WI38 (cell line): ENCODE results near the gene MDC1.
"Not testable (repeated sequence)": the region's sequence is repeated elsewhere in the genome, so short reads cannot be mapped to it uniquely, and the experiment has no call there.

Experiments used
- H3K4me3 ChIP-seq: 2 replicates; pipeline ENCODE4 v1.5.1; 2011; ENCODE audit warnings: low read depth, mild to moderate bottlenecking, control low read depth, low read length
- TF ChIP-seq, protein P1 (sequence below): IDR thresholded peaks from 2 replicates; pipeline ENCODE4 v1.5.1; 2012; ENCODE audit warnings: low read depth, mild to moderate bottlenecking, control low read depth, low read length

Gene MDC1

DNA sequence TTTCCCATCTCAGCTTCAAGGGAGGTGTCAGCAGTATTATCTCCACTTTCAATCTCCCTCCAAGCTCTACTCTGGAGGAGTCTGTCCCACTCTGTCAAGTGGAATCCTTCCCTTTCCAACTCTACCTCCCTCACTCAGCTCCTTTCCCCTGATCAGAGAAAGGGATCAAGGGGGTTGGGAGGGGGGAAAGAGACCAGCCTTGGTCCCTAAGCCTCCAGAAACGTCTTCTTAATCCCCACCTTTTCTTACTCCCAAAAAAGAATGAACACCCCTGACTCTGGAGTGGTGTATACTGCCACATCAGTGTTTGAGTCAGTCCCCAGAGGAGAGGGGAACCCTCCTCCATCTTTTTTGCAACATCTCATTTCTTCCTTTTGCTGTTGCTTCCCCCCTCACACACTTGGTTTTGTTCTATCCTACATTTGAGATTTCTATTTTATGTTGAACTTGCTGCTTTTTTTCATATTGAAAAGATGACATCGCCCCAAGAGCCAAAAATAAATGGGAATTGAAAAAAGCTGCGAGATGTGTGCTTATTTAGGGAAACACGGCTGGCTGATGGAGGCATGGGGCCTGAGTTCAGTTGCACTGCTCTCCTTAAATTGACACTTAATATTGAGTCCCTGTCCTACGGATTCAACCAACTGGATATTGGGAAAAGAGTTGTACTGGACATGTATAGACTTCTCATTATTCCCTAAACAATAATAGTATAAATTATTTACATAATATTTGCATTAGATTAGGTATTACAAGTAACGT lies 8.0 kb upstream of the MDC1 start:
- TF ChIP-seq, protein P1, sequence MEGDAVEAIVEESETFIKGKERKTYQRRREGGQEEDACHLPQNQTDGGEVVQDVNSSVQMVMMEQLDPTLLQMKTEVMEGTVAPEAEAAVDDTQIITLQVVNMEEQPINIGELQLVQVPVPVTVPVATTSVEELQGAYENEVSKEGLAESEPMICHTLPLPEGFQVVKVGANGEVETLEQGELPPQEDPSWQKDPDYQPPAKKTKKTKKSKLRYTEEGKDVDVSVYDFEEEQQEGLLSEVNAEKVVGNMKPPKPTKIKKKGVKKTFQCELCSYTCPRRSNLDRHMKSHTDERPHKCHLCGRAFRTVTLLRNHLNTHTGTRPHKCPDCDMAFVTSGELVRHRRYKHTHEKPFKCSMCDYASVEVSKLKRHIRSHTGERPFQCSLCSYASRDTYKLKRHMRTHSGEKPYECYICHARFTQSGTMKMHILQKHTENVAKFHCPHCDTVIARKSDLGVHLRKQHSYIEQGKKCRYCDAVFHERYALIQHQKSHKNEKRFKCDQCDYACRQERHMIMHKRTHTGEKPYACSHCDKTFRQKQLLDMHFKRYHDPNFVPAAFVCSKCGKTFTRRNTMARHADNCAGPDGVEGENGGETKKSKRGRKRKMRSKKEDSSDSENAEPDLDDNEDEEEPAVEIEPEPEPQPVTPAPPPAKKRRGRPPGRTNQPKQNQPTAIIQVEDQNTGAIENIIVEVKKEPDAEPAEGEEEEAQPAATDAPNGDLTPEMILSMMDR = no peak

DNA sequence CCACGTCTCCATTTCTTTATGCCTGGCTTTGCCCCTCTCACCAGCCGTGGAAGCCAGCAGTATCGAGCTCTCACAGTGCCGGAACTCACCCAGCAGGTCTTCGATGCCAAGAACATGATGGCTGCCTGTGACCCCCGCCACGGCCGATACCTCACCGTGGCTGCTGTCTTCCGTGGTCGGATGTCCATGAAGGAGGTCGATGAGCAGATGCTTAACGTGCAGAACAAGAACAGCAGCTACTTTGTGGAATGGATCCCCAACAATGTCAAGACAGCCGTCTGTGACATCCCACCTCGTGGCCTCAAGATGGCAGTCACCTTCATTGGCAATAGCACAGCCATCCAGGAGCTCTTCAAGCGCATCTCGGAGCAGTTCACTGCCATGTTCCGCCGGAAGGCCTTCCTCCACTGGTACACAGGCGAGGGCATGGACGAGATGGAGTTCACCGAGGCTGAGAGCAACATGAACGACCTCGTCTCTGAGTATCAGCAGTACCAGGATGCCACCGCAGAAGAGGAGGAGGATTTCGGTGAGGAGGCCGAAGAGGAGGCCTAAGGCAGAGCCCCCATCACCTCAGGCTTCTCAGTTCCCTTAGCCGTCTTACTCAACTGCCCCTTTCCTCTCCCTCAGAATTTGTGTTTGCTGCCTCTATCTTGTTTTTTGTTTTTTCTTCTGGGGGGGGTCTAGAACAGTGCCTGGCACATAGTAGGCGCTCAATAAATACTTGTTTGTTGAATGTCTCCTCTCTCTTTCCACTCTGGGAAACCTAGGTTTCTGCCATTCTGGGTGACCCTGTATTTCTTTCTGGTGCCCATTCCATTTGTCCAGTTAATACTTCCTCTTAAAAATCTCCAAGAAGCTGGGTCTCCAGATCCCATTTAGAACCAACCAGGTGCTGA lies 7.0 kb upstream of the MDC1 start:
- H3K4me3 ChIP-seq = not testable (repeated sequence)

More for the DNA sequence above, 8.0 kb upstream of the MDC1 start:
- H3K4me3 ChIP-seq = no peak overlapping the region

DNA sequence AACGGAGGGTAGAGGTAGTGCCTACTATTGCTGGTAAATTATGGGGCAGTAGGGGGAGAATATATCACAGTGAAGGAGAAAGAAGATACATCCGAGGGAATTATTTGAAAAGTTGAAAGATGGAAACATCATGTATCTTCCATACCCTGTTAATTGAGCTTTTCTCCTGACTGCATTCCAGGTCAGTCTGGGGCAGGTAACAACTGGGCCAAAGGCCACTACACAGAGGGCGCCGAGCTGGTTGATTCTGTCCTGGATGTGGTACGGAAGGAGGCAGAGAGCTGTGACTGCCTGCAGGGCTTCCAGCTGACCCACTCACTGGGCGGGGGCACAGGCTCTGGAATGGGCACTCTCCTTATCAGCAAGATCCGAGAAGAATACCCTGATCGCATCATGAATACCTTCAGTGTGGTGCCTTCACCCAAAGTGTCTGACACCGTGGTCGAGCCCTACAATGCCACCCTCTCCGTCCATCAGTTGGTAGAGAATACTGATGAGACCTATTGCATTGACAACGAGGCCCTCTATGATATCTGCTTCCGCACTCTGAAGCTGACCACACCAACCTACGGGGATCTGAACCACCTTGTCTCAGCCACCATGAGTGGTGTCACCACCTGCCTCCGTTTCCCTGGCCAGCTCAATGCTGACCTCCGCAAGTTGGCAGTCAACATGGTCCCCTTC lies 6.2 kb upstream of the MDC1 start:
- peak overlapping the region; percentile 92 for H3K4me3 ChIP-seq

DNA sequence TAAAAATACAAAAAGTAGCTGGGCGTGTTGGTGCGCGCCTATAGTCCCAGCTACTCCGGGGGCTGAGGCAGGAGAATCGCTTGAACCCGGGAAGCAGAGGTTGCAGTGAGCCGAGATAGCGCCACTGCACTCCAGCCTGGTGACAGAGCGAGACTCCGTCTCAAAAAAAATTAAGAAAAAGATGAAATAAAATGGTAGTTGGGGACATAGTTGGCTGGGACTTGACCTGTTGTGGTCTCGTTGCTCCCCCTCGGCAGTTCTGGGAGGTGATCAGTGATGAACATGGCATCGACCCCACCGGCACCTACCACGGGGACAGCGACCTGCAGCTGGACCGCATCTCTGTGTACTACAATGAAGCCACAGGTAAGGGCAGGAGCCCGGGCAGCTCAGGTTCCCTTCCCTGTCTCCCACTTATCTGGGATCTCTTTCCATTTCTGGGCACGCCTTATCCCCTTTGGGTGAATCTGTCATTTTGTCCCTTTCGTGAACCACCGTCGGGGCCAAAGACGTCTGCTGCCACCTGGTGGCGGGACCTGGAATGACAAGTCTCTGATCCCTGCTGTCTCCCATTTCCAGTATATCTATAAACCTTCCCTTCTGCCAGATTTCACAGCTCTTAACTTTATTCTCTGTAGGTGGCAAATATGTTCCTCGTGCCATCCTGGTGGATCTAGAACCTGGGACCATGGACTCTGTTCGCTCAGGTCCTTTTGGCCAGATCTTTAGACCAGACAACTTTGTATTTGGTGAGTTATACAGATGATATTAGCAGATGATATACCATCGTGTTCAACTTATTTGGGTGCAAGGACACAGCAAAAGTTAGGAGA lies 5.4 kb upstream of the MDC1 start:
- H3K4me3 ChIP-seq = peak overlapping the region; percentile 92
- TF ChIP-seq, protein P1 = peak; percentile 81

DNA sequence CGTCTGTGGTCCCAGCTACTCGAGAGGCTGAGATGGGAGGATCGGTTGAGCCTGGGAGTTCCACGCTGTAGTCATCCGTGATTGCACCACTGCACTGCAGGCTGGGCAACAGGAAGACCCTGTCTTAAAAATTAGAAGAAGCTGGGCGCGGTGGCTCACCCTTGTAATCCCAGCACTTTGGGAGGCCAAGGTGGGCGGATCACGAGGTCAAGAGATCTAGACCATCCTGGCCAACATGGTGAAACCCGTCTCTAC lies 4.9 kb upstream of the MDC1 start:
- peak overlapping the region; percentile 92 for H3K4me3 ChIP-seq

DNA sequence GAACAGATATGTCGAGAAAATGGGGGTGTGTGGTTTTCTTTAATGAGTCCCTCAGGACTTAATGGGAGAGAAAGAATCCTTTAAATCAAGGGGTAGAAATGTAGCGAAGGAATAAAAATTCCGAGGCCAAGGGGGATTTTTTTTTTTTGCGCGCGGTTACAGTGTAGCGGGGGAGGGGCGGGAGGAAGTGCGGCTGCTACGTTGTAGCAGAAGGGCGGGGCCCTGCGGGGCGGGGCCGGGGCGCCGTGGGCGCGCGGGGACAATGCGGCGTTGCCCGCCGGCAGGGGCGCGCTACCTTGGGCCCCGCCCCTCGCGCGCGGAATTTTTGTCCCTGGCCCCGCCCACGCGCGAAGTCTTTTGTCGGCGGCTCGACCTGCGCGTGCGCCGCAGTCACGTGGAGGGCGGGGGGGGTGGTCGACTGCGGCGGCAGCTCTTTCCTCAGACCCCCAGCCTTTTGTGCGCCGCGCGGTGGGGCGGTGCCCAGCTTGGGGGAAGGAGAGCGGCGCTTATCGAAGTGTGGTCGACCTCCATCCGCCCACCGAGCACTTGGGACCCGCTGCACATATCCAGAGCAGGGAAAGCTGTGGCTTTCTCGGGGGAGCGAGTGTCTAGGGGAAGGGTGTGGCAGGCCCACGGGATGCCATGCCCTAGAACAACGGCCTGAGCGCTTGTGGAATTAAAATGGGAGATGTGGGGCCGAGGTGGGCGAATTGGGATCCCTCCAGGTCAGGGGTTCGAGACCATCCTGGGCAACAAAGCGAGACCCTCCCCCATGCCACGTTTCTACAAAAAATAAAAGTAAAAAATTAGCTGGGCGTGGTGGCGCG lies 4.3 kb upstream of the MDC1 start:
- TF ChIP-seq, protein P1 = no peak
- H3K4me3 ChIP-seq = peak overlapping the region; percentile 95

DNA sequence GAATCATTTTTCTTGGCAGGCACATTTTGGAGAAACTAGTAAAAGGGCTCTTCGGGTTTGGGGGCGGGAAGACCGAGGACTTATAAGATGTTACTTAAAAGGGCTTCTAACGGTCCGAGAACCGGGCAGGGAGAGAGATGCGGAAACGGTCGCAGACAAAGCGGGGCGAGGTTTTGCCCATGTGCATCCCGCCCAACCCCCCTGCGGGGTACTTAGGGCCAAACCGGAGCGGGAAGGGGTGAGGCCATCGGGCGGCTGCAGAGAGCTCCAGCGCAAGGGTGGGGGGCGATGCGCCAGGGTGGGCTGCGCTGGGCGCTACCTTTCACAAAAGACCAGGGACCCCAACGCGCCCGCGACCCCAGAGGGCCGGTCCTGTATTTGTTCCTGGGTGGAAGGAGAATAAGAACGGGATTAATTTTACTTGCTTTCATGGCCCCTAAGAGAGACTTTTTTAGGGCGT lies 3.7 kb upstream of the MDC1 start:
- H3K4me3 ChIP-seq = peak overlapping the region; percentile 95

More for the DNA sequence above, 3.7 kb upstream of the MDC1 start:
- TF ChIP-seq, protein P1 = no peak
